Colon (tissue), 2 donors: ENCODE measurements around the gene JPH2.
"Not testable (repeated sequence)": the region's sequence is repeated elsewhere in the genome, so short reads cannot be mapped to it uniquely, and the experiment has no call there.

Experiments
- FAIRE-seq: peaks from 2 replicates; lab custom pipeline; 2012; peaks lifted over from hg19 to GRCh38; lab: Jason Lieb, UNC
- donor health status: control.
- donor health status: control.

The JPH2 gene

DNA sequence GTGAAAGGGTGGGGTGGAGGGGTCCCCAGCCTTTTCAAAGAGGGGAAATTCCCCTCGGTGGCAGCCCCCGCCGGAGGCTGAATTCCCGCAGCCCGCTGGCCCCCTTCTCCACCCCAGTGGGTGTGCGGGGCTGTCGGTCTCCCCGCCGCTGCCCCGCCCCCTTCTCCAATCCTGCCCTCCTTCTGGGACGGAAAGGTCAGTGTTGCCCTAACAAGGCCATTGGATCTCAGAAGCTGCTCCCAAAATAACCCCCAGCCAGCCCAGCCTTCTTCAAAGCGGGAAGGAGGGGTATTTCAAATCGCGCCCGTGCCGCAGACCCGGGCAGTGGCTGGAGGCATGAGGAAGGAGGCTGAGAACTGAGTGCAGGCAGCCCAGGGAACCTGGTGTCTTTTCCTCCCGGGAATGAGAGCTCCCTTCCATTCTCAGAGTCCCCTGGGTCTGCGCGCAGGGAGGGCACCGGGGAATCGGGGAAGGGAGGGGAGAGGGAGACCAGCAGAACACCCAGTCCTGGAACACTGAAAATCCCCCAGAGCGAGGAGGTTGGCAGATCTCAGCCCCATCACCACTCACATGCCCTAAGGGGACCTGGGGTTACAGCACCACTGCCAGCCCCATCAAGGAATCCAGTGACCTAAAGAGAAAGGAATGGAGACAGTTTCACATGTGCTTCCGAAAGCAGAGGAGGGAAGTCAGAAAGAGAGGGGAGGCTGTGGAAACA, at the start of gene JPH2:
TSS of gene JPH2 (minus strand) at position 135 of the 718 bp plus-strand sequence. CDS start 483 bp downstream, outside the sequence.
- no peak for FAIRE-seq

DNA sequence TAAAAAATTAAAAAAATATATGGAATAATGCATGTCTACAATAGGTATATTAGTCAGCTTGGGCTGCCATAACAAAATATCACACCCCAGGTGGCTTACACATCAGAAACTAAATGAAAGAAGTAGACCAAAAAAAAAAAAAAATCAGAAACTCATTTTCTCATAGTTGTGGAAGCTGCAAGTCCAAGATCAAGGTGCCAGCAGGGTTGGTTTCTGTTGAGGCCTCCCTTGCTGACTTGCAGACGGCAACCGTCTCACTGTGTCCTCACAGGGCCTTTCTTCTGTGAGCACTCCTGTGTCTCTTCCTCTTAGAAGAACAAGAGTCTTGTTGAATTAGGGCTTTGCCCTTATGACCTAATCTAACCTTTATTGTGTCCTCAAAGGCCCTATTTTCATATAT, 48.7 kb upstream of the JPH2 start:
- no peak for FAIRE-seq

DNA sequence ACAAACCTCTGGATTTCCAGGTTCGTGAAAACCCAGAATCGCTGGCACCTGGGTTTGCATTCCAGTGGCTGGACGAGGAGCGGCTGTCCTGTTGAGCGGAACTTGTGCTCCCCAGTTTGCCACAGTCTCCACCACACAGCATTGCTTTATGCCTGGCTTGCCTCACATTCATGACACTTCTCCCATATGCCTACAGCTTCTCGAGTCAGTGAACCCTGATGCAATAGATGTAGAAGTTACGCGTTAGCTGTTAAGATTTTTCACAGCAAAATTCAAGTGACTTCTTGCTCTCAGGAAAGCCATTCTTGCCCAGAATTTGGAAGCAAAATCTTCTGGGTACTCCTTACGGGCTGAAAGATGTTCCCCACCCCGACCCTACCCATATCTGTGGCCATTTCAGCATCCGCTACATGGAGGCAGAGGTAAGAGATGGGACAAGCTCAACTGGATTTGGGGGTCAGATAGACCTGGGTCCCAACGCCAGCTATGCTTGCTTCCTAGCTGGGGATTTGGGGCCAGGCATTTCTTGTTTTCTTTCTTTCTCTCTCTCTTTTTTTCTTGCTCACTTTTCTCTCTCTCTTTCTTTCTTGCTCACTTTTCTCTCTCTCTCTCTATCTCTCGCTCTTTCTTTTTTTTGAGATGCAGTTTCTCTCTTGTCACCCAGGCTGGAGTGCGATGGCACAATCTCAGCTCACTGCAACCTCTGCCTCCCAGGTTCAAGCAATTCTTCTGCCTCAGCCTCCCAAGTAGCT, 47.8 kb upstream of the JPH2 start:
- no peak for FAIRE-seq

- no peak for FAIRE-seq
Observed at GRCh38 chr20:44233436-44234016, 46.5 kb upstream of the JPH2 start.

GRCh38 chr20:44232469-44232856, 45.5 kb upstream of the JPH2 start:
- FAIRE-seq, result not testable (repeated sequence)

DNA sequence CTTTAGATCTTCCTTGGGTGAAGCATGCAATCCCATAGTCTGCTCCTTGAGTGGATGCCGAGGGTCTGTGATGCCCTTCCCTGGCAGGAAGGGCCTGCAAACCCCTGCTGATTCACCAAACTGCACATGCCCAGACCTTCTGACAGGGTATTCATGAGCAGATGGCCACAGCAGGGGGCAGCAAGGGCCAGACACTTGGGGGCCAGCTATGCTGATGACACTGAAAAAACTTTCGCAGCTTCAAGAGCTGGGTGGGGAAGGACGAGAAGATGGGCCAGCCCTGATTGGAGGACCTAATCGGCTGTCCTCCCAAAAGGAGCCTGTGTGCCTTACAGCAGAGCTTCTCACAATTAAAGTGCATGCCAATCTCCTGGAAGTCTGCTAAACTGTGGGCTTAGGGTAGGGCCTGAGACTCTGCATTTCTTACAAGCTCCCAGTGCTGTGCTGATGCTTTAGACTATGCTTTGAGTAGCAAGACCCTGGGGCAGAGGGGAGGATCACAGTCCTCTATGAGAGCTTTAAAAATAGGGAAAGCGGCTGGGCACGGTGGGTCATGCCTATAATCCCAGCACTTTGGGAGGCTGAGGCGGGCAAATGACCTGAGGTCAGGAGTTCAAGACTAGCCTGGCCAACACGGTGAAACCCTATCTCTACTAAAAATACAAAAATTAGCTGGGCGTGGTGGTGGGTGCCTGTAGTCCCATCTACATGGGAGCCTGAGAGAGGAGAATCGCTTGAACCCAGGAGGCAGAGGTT, 44.9 kb upstream of the JPH2 start:
- FAIRE-seq, result no peak

DNA sequence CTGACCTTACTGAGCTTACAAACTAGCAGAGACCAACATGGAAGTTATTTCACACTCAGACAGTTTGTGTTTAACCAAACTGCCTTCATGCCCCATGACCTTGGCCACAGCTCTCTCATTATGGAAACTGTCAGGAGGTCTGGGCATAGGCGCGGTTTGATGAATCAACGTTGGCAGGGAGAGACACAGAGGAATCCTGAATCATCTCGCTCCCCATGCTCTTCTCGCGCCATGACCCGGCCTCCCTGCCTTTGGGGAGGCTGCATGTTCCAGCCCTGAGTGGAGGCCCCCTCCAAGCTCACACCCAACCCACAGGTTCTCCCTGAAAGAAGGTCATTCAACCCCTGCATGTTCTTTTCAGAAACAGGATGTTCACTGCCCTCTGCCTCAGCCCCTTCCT, 44.2 kb upstream of the JPH2 start:
- FAIRE-seq, result no peak

- FAIRE-seq, result no peak
Observed at GRCh38 chr20:44228465-44229258, 41.7 kb upstream of the JPH2 start.

DNA sequence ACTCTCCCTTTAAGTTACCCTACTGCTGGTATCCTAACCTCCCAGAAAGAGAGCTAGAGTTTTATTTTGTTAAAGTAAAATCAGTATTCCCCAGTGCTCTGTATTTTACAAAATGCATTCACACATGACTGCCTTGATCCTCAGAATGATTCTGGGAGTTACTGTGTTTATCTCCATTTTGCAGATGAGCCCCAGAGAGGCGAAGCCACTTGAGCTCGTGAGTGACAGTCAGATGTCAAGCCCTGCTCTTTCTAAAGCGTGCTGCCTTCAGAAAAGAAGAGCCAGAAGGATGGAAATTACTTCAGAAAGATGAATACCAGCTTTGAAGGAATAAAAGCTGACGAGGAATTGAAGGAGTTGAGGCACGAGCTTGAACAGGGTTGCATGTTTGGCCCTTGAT, 37.6 kb upstream of the JPH2 start:
- no peak for FAIRE-seq

GRCh38 chr20:44223721-44224120, 36.7 kb upstream of the JPH2 start:
- no peak for FAIRE-seq

DNA sequence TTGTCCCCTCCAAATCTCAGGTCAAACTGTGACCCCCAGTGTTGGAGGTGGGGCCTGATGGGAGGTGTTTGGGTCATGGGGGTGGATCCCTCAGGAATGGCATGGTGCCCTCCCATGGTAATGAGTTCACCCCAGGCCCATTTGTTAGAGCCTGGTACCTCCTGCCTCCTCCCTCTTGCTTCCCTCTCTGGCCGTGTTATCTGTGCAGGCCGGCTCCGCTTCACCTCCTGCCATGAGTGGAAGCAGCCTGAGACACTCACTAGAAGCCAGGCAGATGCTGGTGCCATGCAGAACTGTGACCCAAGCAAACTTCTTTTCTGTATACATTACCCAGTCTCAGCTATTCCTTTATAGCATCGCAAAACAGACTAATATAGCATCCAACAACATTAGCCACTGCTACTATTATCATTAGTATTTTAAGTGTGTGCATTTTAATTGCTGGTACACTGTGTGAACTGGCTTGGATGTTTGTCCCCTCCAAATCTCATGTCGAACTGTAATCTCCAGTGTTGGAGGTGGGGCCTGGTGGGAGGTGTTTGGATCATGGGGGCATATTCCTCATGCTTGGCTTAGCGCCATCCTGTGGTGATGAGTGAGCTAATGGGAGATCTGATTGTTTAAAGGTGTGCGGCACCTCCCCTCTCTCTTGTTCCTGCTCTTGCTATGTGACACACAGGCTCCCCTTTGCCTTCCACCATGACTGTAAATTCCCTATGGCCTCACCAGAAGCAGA, 35.8 kb upstream of the JPH2 start:
- no peak for FAIRE-seq

- FAIRE-seq, result no peak
Observed at GRCh38 chr20:44222027-44222426, 35.0 kb upstream of the JPH2 start.

GRCh38 chr20:44221368-44221954, 34.5 kb upstream of the JPH2 start:
- no peak for FAIRE-seq

DNA sequence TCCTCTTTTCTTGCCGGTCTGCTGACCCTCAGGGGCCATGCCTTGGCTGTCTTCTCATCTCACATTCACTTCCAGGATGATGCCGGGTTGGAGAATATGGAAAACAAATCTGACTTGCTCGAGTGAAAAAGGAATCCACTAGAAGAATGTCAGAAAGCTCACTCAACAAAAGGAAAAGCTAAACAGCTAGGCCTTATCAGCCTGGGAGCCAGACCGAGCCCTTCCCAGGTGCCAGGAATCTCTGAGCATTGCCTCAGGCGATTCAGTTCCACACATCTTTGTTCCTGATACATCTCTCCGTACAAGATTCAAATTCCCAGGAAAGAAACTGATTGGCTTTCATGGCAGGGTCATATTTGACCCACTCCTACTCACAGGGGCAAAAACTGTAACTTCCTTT, 32.8 kb upstream of the JPH2 start:
- FAIRE-seq, result no peak

- no peak for FAIRE-seq
Observed at GRCh38 chr20:44219170-44219730, 32.3 kb upstream of the JPH2 start.

DNA sequence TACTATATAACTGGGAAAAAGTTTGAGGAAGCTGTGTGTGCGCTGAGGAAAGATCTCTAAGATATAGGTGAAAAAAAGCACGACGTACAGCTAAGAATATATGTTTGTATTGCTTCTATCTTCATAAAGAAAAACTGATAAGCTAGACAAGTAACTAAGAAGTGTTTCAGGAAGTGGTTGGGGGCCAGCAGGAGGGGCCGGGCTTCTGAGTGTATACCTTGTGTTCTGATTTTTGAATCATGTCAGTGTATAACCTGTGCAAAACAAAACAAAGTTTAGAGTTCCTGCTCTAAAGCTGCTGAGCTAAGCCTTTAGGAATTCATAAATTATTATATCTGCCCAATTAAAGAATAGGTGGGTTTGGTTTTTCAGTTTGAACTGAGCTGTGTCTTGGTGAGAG, 31.5 kb upstream of the JPH2 start:
- FAIRE-seq, result no peak

- FAIRE-seq, result no peak
Observed at GRCh38 chr20:44217342-44218092, 30.5 kb upstream of the JPH2 start.

DNA sequence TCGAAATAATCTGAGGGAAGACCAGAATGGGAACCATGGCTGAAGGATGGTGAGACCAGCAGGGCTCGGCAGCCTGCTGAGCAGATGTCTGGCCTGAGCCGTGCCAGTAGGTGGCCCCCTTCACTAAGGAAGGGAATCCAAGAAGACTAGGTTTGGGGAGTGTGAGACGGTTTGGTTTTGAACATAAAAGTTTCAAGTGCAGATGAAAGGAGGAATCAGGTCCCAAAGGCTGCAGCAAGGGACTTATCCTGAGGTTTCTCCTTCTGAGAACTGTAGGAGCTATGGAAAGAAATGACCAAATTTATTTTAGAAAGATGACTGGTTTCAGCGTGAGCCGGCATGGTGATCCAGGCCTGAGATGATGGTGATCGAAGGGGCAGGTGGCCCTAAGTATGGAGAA, 28.1 kb upstream of the JPH2 start:
- no peak for FAIRE-seq

GRCh38 chr20:44212792-44213191, 25.8 kb upstream of the JPH2 start:
- FAIRE-seq, result no peak
